Small intestine (tissue), 7 donors: ENCODE data around the gene RBM46. TPM values are rescaled to one million over a fixed set of nuclear protein-coding genes. Genes with fewer than 3 reads are reported as not detected.
"Not testable (repeated sequence)": the region's sequence is repeated elsewhere in the genome, so short reads cannot be mapped to it uniquely, and the experiment has no call there.

Experiments
- DNase-seq, 2 donors: peaks; one replicate each; pipeline versions ENCODE4 v3.0.0 to v3.0.0-alpha.2; 2013
- FAIRE-seq: peaks from 2 replicates; lab custom pipeline; 2012; peaks lifted over from hg19 to GRCh38; lab: Jason Lieb, UNC
- H3K27ac ChIP-seq, 3 donors: one replicate each; pipeline ENCODE4 v1.5.1; 2013; ENCODE audit warnings: low read length in 2 of 3, mild to moderate bottlenecking in 2 of 3, control low read depth in 1 of 3, inconsistent platforms in 1 of 3, low read depth in 1 of 3, moderate library complexity in 1 of 3
- H3K27me3 ChIP-seq, 3 donors: one replicate each; pipeline ENCODE4 v1.6.1; 2013; ENCODE audit warnings: low read length in 3 of 3, inconsistent platforms in 1 of 3; ENCODE audit not compliant: control insufficient read depth in 3 of 3, insufficient read depth in 3 of 3
- H3K36me3 ChIP-seq, 3 donors: one replicate each; pipeline ENCODE4 v1.6.1; 2013; ENCODE audit warnings: low read length in 3 of 3, inconsistent platforms in 1 of 3, low read depth in 1 of 3, mild to moderate bottlenecking in 1 of 3, moderate library complexity in 1 of 3; ENCODE audit not compliant: control insufficient read depth in 3 of 3, insufficient read depth in 2 of 3
- H3K4me1 ChIP-seq, 3 donors: one replicate each; pipeline ENCODE4 v1.6.1; 2013; ENCODE audit warnings: low read length in 2 of 3, inconsistent platforms in 1 of 3, low read depth in 1 of 3, mild to moderate bottlenecking in 1 of 3, moderate library complexity in 1 of 3; ENCODE audit not compliant: control insufficient read depth in 3 of 3, insufficient read depth in 2 of 3
- H3K4me3 ChIP-seq, 3 donors: one replicate each; pipeline ENCODE4 v1.5.1; 2013; ENCODE audit warnings: low read length in 3 of 3, control low read depth in 1 of 3, inconsistent platforms in 1 of 3, low read depth in 1 of 3, mild to moderate bottlenecking in 1 of 3, moderate library complexity in 1 of 3
- H3K9me3 ChIP-seq, 2 donors: one replicate each; pipeline ENCODE4 v1.6.1; 2013; ENCODE audit warnings: low read depth in 1 of 2, low read length in 1 of 2; ENCODE audit not compliant: control insufficient read depth in 2 of 2, insufficient read depth in 1 of 2
- WGBS, 3 donors: extraction: QIAGEN DNeasy Blood & Tissue Kit; methylation state at CpG; one replicate each; pipeline ENCODE4 v1.1.7; 2013; 5-methylcytosine and 5-hydroxymethylcytosine counted together
- polyA plus RNA-seq, 4 donors: library from polyadenylated mRNA; stranded (reverse) in 3 of 4; unstranded in 1 of 4; fragments of 200-250 nt in 3 of 4; fragments of 120-200 nt in 1 of 4; gene quantifications; one replicate each; pipeline versions ENCODE4 v1.2.1 to v1.2.3, GENCODE V29; 2013
- donor health status: healthy with polysubstance abuse.
- donor health status: control.
- donor health status: control.
- donor health status: Bipolar disorder and iron deficiency.
- donor health status: healthy.

The RBM46 gene
- polyA plus RNA-seq, 4 donors, result 0.01 to 0.07 TPM; not detected in 2

- FAIRE-seq, result no peak
- no peak overlapping the region for H3K27ac ChIP-seq
- no peaks in the 10 kb centered on the region for H3K4me1 ChIP-seq
- no peaks in the 10 kb centered on the region for H3K36me3 ChIP-seq
- no peak for DNase-seq
- H3K4me3 ChIP-seq, result no peak overlapping the region
- no peaks in the 10 kb centered on the region for H3K27me3 ChIP-seq
- WGBS, 3 donors, result 61 to 71% (median 68%) methylated on average over 2 of the region's 2 CpGs
- H3K9me3 ChIP-seq, result peaks cover 0 to 4% of the 10 kb centered on the region in 2 donors
These were observed 73.3 kb downstream of the RBM46 start for GRCh38 chr4:154854362-154854761.

DNA sequence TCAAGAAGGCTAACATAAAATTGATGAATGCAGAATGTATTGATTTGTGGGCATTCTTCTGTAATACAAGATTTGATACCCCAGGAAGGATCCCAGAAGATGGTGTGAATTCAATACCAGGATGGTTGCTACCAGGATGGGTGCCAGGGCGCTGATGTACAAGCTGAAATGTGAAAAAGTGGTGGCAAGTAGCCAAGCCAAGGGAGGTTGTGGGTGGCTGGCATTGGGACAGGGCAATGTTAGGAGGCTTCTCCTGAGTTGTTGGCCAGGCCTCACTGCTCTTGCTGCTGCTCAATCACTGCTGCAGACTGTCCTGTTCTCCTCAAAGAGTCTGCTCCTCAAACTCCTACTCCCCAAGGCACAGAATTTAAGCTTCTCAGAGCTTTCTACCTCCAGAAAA lies 77.1 kb downstream of the RBM46 start:
- WGBS, 3 donors, result 79 to 88% (median 83%) methylated on average over 1 of the region's 1 CpG
- DNase-seq, result no peak
- peaks cover 0 to 8% of the 10 kb centered on the region in 2 donors for H3K9me3 ChIP-seq

GRCh38 chr4:154868414-154869194 lies 87.5 kb downstream of the RBM46 start:
- WGBS, 3 donors, result 58 to 87% (median 65%) methylated on average over 7 of the region's 7 CpGs
- Histone ChIP-seq H3K4me3 (no peak overlapping the region), H3K36me3 (no peaks in the 10 kb centered on the region), H3K4me1 (no peaks in the 10 kb centered on the region), H3K27ac (no peak overlapping the region), H3K27me3 (no peaks in the 10 kb centered on the region), H3K9me3 (peaks cover 0 to 9% of the 10 kb centered on the region in 2 donors)
- FAIRE-seq (no peak), DNase-seq (no peak)

More for the DNA sequence above, 77.1 kb downstream of the RBM46 start:
- H3K36me3 ChIP-seq, result no peaks in the 10 kb centered on the region
- FAIRE-seq, result no peak
- no peaks in the 10 kb centered on the region for H3K4me1 ChIP-seq
- H3K4me3 ChIP-seq, result no peak overlapping the region
- no peaks in the 10 kb centered on the region for H3K27me3 ChIP-seq
- no peak overlapping the region for H3K27ac ChIP-seq

DNA sequence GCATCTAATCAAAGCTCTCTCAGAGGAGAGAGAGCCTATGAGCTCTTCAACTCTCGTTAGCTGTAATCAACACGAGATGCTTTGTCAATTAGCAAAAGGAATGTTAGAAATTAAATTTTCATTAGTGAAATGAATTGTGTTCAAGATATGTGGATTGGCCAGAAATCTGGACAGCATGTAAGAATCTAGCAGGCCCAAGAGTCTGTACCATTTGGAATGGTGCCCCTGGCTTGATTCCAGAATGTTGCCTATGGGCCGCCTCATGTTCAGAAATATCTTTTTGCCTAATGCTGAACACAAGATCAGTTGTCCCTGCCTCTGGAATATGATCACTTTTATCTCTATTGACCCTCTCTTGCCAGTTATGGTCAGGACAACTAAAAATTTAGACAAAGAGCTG lies 88.2 kb downstream of the RBM46 start:
- no peaks in the 10 kb centered on the region for H3K4me1 ChIP-seq
- H3K36me3 ChIP-seq, result no peaks in the 10 kb centered on the region
- WGBS, 3 donors, result 76 to 84% (median 78%) methylated on average over 3 of the region's 3 CpGs
- no peak overlapping the region for H3K27ac ChIP-seq
- peaks cover 0 to 12% of the 10 kb centered on the region in 2 donors for H3K9me3 ChIP-seq
- H3K4me3 ChIP-seq, result no peak overlapping the region
- H3K27me3 ChIP-seq, result no peaks in the 10 kb centered on the region
- DNase-seq (no peak), FAIRE-seq (no peak)

- no peak overlapping the region for H3K4me3 ChIP-seq
- no peak overlapping the region for H3K27ac ChIP-seq
- H3K27me3 ChIP-seq, result no peaks in the 10 kb centered on the region
- peaks cover 0 to 14% of the 10 kb centered on the region in 2 donors for H3K9me3 ChIP-seq
- FAIRE-seq (no peak), DNase-seq (no peak)
- no peaks in the 10 kb centered on the region for H3K36me3 ChIP-seq
- H3K4me1 ChIP-seq, result no peaks in the 10 kb centered on the region
These were observed 91.1 kb downstream of the RBM46 start for GRCh38 chr4:154872198-154872597.

GRCh38 chr4:154874049-154874448 lies 93.0 kb downstream of the RBM46 start:
- not testable (repeated sequence) for H3K4me3 ChIP-seq, H3K4me1 ChIP-seq, FAIRE-seq, DNase-seq, H3K27ac ChIP-seq, H3K36me3 ChIP-seq, H3K27me3 ChIP-seq
- H3K9me3 ChIP-seq, result peaks cover 0 to 18% of the 10 kb centered on the region in 2 donors
- 69 to 77% (median 72%) methylated on average over 4 of the region's 4 CpGs for WGBS, 3 donors

GRCh38 chr4:154877110-154877760 lies 96.2 kb downstream of the RBM46 start:
- FAIRE-seq (no peak), DNase-seq (peak in 1 of 2 donors; percentile 28)
- WGBS, 3 donors, result 43 to 55% (median 53%) methylated on average over 8 of the region's 8 CpGs
- Histone ChIP-seq H3K36me3 (no peaks in the 10 kb centered on the region), H3K4me1 (no peaks in the 10 kb centered on the region), H3K4me3 (no peak overlapping the region), H3K27ac (no peak overlapping the region), H3K27me3 (no peaks in the 10 kb centered on the region), H3K9me3 (peaks cover 0 to 18% of the 10 kb centered on the region in 2 donors)
